ENCODE measurements around the gene ERF.
"Not testable (repeated sequence)": the region's sequence is repeated elsewhere in the genome, so short reads cannot be mapped to it uniquely, and the experiment has no call there.

The ERF gene

DNA sequence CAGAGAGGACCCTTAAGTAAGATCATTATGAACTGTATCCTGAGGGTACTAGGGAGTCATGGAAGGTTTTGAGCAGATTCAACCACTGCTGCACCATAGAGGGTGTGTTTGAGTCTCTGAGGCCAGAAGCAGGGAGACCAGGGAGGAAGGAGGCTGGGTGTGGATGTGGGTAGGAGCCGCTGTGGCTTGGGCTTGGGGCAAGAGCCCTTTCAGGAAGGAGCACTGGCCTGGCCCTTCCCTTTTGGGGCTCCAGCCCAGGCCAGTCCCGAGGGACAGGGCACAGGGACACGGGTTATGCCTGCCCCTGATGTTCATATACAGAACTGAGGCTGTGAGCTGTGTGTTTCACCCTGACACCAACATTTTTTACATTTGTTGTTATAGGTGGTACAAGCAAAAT, 21.4 kb upstream of the ERF start:
- in situ Hi-C loops (cut with MboI; ENCODE audit: low sequenced_read_pairs), result no loop called here

DNA sequence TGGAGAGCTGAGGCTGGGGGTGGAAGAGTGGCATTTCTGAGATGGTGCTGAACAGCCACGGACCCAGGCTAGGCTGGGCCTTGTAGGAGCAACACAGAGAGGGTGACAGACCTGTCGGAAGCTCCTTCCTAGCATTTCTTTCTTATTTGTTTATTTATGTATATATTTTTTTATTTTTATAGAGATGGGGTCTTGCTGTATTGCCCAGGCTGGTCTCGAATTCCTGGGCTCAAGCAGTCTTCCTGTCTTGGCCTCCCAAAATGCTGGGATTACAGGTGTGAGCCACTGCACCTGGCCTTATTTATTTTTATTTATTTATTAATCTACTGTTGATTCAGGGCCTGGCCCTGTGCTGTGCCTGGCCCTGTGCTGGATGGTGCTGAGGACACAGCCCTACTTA, 20.6 kb upstream of the ERF start:
- in situ Hi-C loops (cut with MboI; ENCODE audit: low sequenced_read_pairs), result no loop called here

DNA sequence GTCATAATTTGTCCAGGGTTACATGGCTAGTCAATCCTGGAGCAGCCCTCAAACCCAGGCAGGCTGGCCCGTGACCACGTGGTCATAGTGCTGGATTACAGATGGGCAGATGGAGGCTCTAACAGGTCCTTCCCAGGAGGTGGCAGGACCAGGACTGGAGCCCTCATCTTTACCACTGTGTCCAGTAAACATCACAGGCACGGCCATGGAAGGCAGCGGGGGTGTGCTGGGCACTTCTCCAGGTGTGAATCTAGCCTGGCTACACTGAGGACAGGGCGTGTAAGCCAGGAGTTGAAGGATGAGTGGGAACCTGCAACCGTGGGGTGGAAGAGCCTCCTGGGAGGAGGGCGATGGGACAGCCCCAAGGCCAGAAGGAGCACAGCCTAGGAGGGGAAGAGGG, 20.2 kb upstream of the ERF start:
- in situ Hi-C loops (cut with MboI; ENCODE audit: low sequenced_read_pairs), result no loop called here

DNA sequence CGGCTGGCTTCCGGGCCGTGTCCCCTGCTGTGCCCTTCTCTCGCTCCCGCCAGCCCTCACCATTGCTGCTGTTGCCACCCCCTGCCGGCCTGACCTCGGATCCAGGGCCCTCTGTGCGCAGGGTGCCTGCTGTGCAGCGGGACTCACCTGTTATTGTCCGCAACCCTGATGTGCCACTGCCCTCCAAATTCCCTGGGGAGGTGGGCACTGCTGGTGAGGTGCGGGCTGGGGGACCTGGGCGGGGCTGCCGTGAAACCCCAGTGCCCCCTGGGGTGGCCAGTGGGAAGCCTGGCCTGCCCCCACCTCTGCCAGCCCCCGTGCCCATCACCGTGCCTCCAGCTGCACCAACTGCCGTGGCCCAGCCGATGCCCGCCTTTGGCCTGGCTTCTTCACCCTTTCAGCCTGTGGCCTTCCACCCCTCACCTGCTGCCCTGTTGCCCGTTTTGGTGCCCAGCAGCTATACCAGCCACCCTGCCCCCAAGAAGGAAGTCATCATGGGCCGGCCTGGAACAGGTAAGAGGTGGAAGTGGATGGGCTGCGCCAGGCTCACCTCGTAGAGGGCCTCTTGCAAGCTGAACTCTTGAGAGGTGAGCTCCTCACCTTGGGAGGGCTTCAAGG, 19.2 kb upstream of the ERF start:
- in situ Hi-C loops (cut with MboI; ENCODE audit: low sequenced_read_pairs), result no loop called here

DNA sequence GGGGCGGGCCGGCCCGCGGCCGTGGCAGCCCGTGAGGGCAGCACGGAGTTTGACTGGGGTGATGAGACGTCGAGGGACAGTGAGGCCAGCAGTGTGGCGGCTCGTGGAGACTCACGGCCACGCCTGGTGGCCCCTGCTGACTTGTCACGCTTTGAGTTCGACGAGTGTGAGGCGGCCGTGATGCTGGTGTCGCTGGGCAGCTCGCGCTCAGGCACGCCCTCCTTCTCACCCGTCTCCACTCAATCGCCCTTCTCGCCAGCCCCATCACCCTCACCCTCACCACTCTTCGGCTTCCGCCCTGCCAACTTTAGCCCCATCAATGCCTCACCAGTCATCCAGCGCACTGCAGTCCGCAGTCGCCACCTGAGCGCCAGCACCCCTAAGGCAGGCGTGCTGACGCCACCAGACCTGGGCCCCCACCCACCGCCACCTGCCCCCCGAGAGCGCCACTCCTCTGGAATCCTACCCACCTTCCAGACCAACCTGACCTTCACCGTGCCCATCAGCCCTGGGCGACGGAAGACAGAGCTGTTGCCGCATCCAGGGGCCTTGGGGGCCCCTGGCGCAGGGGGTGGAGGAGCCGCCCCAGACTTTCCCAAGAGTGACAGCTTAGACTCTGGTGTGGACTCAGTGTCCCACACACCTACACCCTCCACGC, 18.6 kb upstream of the ERF start:
- in situ Hi-C loops (cut with MboI; ENCODE audit: low sequenced_read_pairs), result no loop called here

DNA sequence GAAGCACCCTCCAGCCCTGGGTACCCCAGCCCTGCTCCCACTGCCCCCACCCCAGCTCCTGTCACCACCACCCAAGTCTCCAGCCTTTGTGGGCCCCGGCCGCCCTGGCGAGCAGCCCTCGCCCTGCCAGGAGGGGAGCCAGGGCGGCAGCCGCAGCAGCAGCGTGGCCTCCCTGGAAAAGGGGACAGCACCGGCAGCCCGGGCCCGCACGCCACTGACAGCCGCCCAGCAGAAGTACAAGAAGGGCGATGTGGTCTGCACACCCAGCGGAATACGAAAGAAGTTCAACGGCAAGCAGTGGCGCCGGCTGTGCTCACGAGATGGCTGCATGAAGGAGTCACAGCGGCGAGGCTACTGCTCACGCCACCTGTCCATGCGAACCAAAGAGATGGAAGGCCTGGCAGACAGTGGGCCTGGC, 18.1 kb upstream of the ERF start:
- in situ Hi-C loops (cut with MboI; ENCODE audit: low sequenced_read_pairs), result no loop called here

DNA sequence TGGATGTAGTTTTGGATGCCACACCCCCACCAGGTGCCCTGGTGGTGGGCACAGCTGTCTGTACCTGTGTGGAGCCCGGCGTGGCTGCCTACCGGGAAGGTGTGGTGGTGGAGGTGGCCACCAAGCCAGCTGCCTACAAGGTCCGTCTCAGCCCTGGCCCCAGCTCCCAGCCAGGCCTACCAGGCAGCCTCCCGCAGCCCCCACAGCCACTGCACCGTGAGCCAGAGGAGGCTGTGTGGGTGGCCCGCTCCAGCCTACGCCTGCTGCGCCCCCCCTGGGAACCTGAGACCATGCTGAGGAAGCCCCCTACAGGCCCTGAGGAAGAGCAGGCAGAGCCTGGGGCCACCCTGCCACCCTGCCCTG, 17.6 kb upstream of the ERF start:
- in situ Hi-C loops (cut with MboI; ENCODE audit: low sequenced_read_pairs), result no loop called here

DNA sequence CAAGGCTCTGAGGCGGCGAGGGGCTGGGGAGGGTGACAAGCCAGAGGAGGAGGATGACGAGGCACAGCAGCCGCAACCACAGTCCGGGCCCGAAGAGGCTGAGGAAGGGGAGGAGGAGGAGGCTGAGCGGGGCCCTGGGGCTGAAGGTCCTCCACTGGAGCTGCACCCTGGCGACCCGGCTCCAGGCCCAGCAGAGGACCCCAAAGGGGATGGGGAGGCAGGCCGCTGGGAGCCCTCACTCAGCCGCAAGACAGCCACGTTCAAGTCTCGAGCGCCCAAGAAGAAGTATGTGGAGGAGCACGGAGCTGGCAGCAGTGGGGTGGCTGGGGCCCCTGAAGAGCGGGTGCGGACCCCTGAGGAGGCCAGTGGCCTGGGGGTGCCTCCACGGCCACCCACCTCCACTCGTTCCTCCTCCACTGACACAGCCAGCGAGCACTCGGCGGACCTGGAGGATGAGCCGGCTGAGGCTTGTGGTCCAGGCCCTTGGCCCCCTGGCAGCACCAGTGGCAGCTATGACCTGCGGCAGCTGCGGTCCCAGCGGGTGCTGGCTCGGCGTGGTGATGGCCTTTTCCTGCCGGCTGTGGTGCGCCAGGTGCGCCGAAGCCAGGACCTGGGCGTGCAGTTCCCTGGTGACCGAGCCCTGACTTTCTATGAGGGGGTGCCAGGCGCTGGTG, 17.1 kb upstream of the ERF start:
- in situ Hi-C loops (cut with MboI; ENCODE audit: low sequenced_read_pairs), result no loop called here

DNA sequence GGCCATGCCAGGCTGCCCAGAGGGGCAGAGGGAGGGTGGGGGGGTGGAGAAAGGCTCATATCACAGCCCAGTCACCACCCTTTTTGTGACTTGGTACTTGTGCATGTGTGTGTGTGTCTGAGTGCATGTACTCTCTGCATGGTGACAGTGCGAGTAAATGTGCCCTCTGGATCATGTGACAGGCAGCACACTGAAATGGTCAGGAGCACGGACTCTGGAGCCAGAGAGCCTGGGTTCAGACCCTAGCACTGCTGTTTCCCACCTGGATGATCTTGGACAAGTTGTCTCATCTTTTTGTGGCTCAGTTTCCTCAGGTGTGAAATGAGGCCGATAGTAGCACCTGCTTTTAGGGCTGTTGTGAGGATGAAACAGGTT, 16.1 kb upstream of the ERF start:
- in situ Hi-C loops (cut with MboI; ENCODE audit: low sequenced_read_pairs), result no loop called here

DNA sequence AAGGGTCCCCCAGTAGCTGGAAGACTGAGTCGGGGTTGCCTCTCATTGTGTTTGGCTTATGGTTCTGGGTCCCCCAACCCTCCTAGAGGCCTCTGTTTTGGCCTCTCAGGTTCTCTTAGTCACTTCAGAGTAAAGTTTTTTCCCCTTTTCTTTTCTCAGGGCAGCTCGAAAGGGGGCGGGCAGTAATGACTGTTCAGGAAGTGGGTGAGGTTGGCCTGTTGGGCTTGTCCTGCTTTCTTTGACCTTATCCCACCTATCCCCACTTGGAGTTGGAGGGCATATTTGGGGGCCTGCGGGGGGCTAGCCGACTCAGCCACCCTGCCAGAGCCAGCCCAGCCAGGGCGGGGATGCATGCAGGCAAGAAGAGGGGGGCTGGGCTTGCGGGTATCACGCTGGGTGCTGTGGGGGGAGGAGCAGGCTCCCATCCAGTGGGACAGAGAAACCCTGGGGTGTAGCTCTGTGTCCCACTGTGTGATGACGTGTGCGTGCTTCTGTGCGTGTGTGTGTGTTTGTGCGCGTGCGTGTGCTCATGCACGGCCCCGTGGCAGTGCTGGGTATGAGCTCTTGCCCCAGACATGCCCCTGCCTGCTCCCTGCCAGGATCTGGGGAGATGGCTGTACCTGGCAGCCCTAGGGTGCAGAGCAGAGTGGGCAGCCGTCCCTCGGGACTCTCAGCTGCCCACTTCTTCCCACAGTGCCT, 15.6 kb upstream of the ERF start:
- in situ Hi-C loops (cut with MboI; ENCODE audit: low sequenced_read_pairs), result no loop called here

DNA sequence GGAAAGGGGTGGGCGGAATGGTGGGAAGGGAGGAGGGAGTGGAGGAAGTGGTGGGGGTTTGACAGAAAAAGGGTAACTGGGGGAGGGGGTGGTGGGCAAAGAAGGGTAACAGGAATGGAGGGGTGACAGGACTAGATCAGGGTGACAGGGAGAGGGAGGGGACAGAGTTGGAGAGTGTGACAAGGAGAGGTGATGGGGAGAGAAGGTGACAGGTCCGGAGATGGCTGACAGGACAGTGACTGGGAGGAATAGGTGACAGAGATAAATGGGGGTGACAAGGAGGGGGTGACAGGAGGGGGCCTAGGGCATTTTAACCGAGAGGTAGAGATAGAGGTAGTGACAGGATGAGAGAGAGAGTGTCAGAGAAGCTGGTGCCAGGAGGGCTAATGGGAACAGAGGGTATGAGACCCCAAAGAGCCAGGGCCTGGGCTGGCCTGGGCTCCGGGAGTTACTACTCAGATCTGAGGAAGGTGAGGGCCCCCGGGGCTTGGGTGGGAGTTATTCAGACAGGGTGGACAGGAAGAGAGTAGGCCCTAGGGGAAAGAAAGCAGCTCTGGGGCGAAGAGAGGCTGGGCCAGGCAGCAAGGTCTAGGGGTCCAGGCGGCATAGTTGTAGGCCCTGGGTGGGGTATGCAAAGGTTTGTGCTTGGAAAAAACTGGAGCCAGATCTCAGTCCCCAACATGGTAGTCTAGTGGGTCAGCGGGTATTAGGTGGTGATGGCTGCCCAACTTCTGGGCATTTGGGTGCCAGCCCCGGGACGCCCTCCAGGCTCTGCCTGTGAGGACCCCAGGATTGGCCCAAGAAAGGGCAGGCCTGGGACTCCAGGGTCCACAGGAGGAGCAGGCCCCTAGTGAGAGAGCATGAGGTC, 14.8 kb upstream of the ERF start:
- in situ Hi-C loops (cut with MboI; ENCODE audit: low sequenced_read_pairs), result no loop called here

DNA sequence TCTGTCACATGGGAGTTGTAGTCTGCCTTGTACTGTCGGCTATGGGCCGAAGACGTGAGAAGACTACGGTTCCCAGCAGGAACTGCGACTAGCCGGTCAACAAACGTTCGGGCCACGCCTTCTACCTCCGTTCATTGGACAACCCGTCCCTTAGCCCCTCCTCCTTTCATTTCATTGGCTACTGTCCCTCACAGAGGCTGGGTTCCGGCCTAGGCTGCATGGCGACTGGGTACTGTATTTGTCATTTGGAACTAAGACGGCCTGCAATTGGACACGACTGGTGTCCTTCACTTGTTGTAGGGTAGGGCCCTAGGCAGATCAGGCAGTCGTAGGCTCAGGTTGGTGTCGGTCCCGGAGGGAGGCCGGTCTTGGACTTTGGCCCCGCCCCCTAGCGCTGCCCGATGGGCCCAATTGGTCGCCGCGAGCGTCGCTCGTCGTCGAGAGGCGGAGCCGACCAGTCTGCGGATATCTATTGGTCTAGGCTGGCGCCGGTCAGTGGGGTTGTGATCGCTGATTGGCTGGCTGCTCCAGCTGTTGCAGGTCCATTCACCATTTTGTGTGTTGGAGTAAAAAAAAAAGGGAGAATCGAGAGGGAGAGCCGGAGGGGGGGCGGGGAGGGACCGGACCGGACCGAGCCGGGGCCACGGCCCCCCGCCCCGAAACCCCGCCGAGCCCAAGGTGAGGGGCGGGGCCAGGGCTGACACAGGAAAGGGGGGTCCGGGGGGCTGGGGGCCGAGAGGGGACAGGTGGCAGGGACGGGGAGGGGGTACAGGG, 14.0 kb upstream of the ERF start, which contains the start of gene CIC:
Gene CIC, plus strand, starts transcription at position 549 of the 774 bp plus-strand sequence. CDS start 2,532 bp downstream, outside the sequence.
- in situ Hi-C loops (cut with MboI; ENCODE audit: low sequenced_read_pairs), result no loop called here

DNA sequence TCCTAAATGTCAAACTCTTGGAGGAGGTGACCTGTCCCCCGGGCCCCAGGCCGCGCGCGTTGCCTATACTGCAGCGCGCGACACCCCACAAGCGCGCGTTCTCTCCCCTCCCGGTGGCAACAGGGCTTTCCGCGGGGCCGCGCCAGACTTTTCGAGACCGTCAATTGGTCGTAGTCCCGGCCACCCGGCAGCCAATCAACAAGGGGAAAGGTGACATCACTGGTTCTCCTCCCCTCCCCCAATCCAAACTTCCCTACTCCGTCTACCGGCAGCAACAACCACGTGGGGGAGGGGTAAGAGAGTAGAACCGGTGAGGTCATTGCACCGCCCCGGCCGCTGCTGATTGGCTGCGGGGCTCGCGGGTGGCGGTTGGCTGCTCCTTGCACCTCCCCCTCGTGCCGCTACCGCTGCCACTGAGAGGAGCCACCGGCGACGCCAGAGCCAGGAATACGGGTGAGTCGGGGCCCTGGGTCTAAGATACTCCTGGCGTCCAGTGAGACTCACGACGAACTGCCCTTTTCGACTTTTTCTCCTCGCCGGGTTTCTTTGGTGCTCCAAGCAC, 13.3 kb upstream of the ERF start:
- in situ Hi-C loops (cut with MboI; ENCODE audit: low sequenced_read_pairs), result no loop called here

DNA sequence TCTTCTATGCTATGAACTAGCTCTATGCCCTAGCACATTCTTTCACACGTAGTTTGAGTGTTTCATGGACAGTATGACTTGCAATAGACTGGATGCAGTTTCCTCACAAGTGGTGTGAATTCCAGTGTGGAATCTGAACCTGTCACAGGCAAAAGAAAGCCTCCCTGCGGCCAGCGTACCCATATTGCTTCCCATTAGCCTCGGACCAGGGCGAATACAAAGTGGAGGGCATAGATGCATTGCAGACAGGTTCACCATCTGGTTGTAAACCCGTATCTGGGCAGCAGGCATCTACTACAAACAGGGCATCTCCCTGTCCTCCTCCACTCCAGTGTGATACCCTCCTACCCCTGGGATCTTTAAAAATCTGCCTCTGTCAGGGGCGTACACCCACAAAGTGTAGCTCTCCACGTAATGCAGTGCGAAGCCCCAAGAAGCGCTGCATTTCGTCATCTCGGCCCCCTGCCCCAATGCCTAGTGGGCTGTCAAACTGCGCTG, 12.8 kb upstream of the ERF start:
- in situ Hi-C loops (cut with MboI; ENCODE audit: low sequenced_read_pairs), result no loop called here

DNA sequence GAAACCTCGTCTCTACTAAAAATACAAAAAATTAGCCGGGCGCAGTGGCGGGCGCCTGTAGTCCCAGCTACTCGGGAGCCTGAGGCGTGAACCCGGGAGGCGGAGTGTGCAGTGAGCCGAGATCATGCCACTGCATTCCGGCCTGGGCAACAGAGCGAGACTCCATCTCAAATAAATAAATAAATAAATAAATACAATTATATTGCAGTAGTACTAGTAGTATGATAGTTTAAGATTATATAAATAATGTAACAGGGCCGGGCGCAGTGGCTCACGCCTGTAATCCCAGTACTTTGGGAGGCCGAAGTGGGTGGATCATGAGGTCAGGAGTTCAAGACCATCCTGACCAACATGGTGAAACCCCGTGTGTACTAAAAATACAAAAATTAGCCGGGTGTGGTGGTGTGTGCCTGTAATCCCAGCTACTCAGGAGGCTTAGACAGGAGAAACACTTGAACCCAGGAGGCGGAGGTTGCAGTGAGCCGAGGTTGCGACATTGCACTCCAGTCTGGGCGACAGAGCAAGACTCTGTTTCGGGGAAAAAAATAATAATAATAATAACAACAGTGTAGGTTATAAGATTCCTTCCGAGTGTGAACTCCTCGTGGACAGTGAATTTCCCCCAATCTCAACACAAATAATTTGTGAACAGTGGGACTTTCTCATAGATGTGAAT, 12.1 kb upstream of the ERF start:
- in situ Hi-C loops (cut with MboI; ENCODE audit: low sequenced_read_pairs), result not testable (repeated sequence)

DNA sequence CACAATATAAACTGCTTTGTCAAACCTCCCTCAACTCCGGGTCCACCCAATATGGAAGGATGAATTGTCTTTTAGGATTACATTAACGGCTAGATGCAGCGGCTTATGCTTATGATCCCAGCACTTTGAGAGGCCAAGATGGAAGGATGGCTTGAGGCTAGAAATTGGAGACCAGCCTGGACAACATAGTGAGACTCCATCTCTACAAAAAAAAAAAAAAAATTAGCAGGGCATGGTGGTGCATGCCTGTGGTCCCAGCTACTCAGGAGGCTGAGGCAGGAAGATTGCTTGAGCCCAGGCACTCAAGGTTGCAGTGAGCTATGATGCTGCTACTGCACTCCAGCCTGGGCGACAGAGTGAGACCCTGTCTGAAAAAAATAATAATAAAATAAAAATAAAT, 11.2 kb upstream of the ERF start:
- in situ Hi-C loops (cut with MboI; ENCODE audit: low sequenced_read_pairs), result not testable (repeated sequence)

DNA sequence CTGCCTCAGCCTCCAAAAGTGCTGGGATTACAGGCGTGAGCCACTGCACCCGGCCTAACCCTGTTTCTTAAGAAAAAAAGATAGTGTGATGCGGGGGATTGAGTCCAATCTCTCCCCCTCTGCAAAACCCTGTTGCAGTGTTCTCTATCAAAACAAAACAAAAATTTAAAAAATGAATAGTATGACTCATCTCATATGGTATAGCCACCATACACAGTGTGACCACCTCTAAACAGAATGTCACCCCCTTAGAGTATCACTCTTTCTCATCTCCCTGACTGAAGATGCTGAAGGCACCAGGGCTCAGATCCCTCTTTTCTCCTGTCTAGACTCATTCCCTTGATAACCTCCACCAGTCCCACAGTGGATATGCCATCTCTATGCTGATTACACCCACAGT, 6.8 kb upstream of the ERF start:
- in situ Hi-C loops (cut with MboI; ENCODE audit: low sequenced_read_pairs), result no loop called here

DNA sequence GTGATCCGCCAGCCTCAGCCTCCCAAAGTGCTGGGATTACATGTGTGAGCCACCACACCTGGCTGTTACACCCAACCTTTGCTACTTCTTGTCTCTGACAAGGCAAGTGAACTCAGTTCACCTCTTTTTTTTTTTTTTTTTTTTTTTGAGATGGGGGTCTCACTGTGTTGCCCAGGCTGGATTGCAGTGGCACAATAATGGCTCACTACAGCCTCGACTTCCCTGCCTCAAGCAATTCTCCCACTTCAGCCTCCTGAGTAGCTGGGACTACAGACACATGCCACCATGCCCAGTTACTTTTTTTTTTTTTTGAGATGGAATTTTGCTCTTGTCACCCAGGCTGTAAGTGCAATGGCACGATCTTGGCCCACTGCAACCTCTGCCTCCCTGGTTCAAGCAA, 2.9 kb upstream of the ERF start:
- in situ Hi-C loops (cut with MboI; ENCODE audit: low sequenced_read_pairs), result not testable (repeated sequence)

All from HL-60/S4 treated with phorbol 12-myristate 13-acetate at 8.2 ng/mL for 4 days and 3 days (cell line).